Chondrocyte (in vitro differentiated cells): ENCODE measurements around the gene TTC38. TPM values are rescaled to one million over a fixed set of nuclear protein-coding genes. Genes with fewer than 3 reads are reported as not detected.

Experiments used
- DNase-seq: peaks from one replicate; pipeline ENCODE4 v3.0.0; 2021; ENCODE audit warnings: mixed read lengths, low spot score
- H3K27ac Mint-ChIP-seq: one replicate; pipeline ENCODE4 v1.8.0; 2021; ENCODE audit warnings: mild to moderate bottlenecking, moderate library complexity, mixed read lengths; ENCODE audit not compliant: unreplicated experiment
- H3K27me3 Mint-ChIP-seq: 2 replicates; pipeline ENCODE4 v1.8.0; 2021; ENCODE audit warnings: low read depth, mixed read lengths
- H3K36me3 Mint-ChIP-seq: 2 replicates; pipeline ENCODE4 v1.8.0; 2021; ENCODE audit warnings: low read depth, mixed read lengths
- H3K4me1 Mint-ChIP-seq: 2 replicates; pipeline ENCODE4 v1.8.0; 2021; ENCODE audit warnings: low read depth, mild to moderate bottlenecking, mixed read lengths
- H3K4me3 Mint-ChIP-seq: one replicate; pipeline ENCODE4 v1.8.0; 2021; ENCODE audit warnings: mild to moderate bottlenecking, moderate library complexity, mixed read lengths; ENCODE audit not compliant: unreplicated experiment
- H3K9me3 Mint-ChIP-seq: 2 replicates; pipeline ENCODE4 v1.8.0; 2021; ENCODE audit warnings: low read depth, mixed read lengths
- CTCF ChIP-seq: fragments of 200-600 bp; sonication (generic); IDR thresholded peaks from 2 replicates; pipeline ENCODE4 v1.5.0; 2021; ENCODE audit warnings: antibody characterized with exemption, mild to moderate bottlenecking, moderate library complexity
- total RNA-seq: library from RNA; stranded (reverse); gene quantifications from 3 replicates; pipeline ENCODE4 v1.2.1, GENCODE V29; 2021

TTC38 gene
- total RNA-seq, 1 donor from 2014 or later, result 13.8 TPM

GRCh38 chr22:46292732-46293131 is 24.9 kb downstream of the TTC38 start:
- Mint-ChIP-seq H3K4me3 (no peak overlapping the region), H3K36me3 (peaks cover 6% of the 10 kb centered on the region), H3K27ac (no peak overlapping the region), H3K4me1 (peaks cover 23% of the 10 kb centered on the region), H3K27me3 (no peaks in the 10 kb centered on the region), H3K9me3 (no peaks in the 10 kb centered on the region)
- no peak for TF ChIP-seq CTCF
- DNase-seq, result no peak

- Mint-ChIP-seq H3K27ac (peak overlapping the region; percentile 41), H3K4me1 (peaks cover 25% of the 10 kb centered on the region), H3K27me3 (no peaks in the 10 kb centered on the region), H3K9me3 (no peaks in the 10 kb centered on the region), H3K36me3 (peaks cover 6% of the 10 kb centered on the region), H3K4me3 (no peak overlapping the region)
- DNase-seq, result no peak
- TF ChIP-seq CTCF, result no peak
These were observed 25.9 kb downstream of the TTC38 start for GRCh38 chr22:46293577-46294260.

- H3K36me3 Mint-ChIP-seq, result peaks cover 7% of the 10 kb centered on the region
- no peak overlapping the region for H3K27ac Mint-ChIP-seq
- H3K9me3 Mint-ChIP-seq, result no peaks in the 10 kb centered on the region
- no peaks in the 10 kb centered on the region for H3K27me3 Mint-ChIP-seq
- no peak overlapping the region for H3K4me3 Mint-ChIP-seq
- peaks cover 27% of the 10 kb centered on the region for H3K4me1 Mint-ChIP-seq
- DNase-seq, result no peak
- TF ChIP-seq CTCF, result no peak
These were observed 27.0 kb downstream of the TTC38 start for GRCh38 chr22:46294784-46295183.

GRCh38 chr22:46295277-46295971 is 27.6 kb downstream of the TTC38 start:
- no peak for DNase-seq
- no peak for TF ChIP-seq CTCF
- peak overlapping the region; percentile 71 for H3K4me3 Mint-ChIP-seq
- H3K4me1 Mint-ChIP-seq, result peaks cover 27% of the 10 kb centered on the region
- no peaks in the 10 kb centered on the region for H3K27me3 Mint-ChIP-seq
- H3K27ac Mint-ChIP-seq, result peak overlapping the region; percentile 84
- H3K36me3 Mint-ChIP-seq, result peaks cover 7% of the 10 kb centered on the region
- no peaks in the 10 kb centered on the region for H3K9me3 Mint-ChIP-seq

- H3K27me3 Mint-ChIP-seq, result no peaks in the 10 kb centered on the region
- DNase-seq, result peak; percentile 99
- peak; percentile 65 for TF ChIP-seq CTCF
- peaks cover 7% of the 10 kb centered on the region for H3K36me3 Mint-ChIP-seq
- H3K9me3 Mint-ChIP-seq, result no peaks in the 10 kb centered on the region
- H3K4me1 Mint-ChIP-seq, result peaks cover 27% of the 10 kb centered on the region
- peak within 1 kb of the TSS; percentile 71 for H3K4me3 Mint-ChIP-seq
- H3K27ac Mint-ChIP-seq, result peak within 1 kb of the TSS; percentile 84
These were observed 28.7 kb downstream of the TTC38 start, which contains the start of gene GTSE1 for GRCh38 chr22:46296257-46297150. Gene GTSE1 (plus strand): TSS chr22:46296870. CDS start chr22:46297401, 531 bp downstream.
